Lower leg skin (tissue), 4 donors: ENCODE measurements around the gene RAD9A. TPM values are rescaled to one million over a fixed set of nuclear protein-coding genes. Genes with fewer than 3 reads are reported as not detected.

Experiments used
- DNase-seq, 2 donors: peaks; one replicate each; pipeline ENCODE4 v3.0.0-alpha.2; 2019; ENCODE audit warnings: low spot score in 2 of 2
- H3K4me3 ChIP-seq: fragments of 200-600 bp; sonication (generic); 2 replicates; pipeline ENCODE4 v1.5.1; 2017; ENCODE audit warnings: mild to moderate bottlenecking, low read depth; ENCODE audit not compliant: poor library complexity, severe bottlenecking
- POLR2A ChIP-seq, 2 donors: fragments of 450-650 bp; IDR thresholded peaks; one replicate each; pipeline ENCODE4 v1.6.1; 2016 to 2017; ENCODE audit warnings: antibody characterized with exemption in 2 of 2, mild to moderate bottlenecking in 1 of 2, moderate library complexity in 1 of 2
- WGBS, 2 donors: methylation state at CpG; one replicate each; pipeline ENCODE4 v1.1.5; 2018; 5-methylcytosine and 5-hydroxymethylcytosine counted together
- intact Hi-C: fragments of 100-400 bp; cut with DNase I; formaldehyde crosslinking; loops from one replicate; pipeline ENCODE4 v1.15.0; 2023; ENCODE audit warnings: low total_unique reads
- total RNA-seq, 4 donors: library from RNA; depleted of rRNA; stranded (reverse); fragments of >200 nt; gene quantifications; one replicate each; pipeline ENCODE4 v1.1.0, GENCODE V29; 2016
- TF ChIP-seq, protein P1 (sequence below), 3 donors: fragments of 450-650 bp; IDR thresholded peaks; one replicate each; pipeline ENCODE4 v1.5.1; 2016; ENCODE audit warnings: antibody characterized with exemption in 3 of 3, mild to moderate bottlenecking in 3 of 3, moderate library complexity in 2 of 3

RAD9A gene
- total RNA-seq, 4 donors from 2014 or later = 24.9 to 28.5 (median 27.2) TPM

DNA sequence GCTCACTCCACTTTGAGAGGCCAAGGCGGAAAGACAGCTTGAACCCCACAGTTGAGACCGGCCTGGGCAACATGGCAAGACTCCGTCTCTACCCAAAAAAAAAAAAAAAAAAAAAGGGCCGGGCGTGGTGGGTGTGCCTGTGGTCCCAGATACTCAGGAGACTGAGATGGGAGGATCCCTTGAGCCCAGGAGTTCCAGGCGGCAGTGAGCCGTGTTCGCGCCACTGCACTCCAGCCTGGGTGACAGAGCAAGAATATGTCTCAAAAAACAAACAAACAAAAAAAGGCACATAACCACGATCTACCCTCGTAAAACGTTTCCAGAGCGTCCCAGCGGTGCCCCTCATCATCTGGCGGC, 861 bp upstream of the RAD9A start:
- H3K4me3 ChIP-seq = peak overlapping the region; percentile 54
- TF ChIP-seq, protein P1, sequence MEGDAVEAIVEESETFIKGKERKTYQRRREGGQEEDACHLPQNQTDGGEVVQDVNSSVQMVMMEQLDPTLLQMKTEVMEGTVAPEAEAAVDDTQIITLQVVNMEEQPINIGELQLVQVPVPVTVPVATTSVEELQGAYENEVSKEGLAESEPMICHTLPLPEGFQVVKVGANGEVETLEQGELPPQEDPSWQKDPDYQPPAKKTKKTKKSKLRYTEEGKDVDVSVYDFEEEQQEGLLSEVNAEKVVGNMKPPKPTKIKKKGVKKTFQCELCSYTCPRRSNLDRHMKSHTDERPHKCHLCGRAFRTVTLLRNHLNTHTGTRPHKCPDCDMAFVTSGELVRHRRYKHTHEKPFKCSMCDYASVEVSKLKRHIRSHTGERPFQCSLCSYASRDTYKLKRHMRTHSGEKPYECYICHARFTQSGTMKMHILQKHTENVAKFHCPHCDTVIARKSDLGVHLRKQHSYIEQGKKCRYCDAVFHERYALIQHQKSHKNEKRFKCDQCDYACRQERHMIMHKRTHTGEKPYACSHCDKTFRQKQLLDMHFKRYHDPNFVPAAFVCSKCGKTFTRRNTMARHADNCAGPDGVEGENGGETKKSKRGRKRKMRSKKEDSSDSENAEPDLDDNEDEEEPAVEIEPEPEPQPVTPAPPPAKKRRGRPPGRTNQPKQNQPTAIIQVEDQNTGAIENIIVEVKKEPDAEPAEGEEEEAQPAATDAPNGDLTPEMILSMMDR (IDR thresholded peaks at IDR 0.05) = no peak
- TF ChIP-seq POLR2A (IDR thresholded peaks at IDR 0.05) = no peak
- intact Hi-C loops = loop anchor here (10.0 kb wide), 1 partner anchor 114 kb away; the partner anchor contains the start of genes CDK2AP2 and PITPNM1
- DNase-seq = no peak
- 8 to 13% methylated on average over 15 of the region's 15 CpGs for WGBS, 2 donors

DNA sequence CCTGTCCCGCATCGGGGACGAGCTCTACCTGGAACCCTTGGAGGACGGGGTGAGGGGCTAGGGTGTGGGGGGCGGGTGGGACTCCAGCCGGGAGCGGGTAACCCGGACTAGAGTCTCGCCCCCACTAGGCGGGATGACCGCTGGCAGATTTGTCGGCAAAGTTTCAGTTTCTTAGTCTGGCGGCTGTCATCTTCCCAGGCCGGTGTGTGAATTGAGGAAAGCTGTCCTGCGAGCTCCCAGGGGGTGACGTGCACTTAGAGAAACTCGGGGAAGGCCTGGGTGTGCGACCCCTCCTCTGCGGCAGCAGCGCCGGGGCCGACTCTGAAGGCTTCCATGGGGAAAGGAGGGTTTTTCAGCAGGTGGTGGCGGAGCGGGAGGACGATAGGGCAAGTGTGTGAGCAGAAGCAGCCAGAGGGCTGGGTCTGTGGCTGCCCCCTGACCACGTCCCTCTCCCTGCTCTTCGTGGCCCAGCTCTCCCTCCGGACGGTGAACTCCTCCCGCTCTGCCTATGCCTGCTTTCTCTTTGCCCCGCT, 463 bp downstream of the RAD9A start:
- peak overlapping the region; percentile 65 for H3K4me3 ChIP-seq
- DNase-seq = no peak
- 5 to 6% methylated on average over 28 to 31 of the region's 31 CpGs for WGBS, 2 donors
- intact Hi-C loops = loop anchor here (10.0 kb wide), 1 partner anchor 113 kb away; the partner anchor contains the start of genes CDK2AP2 and PITPNM1
- TF ChIP-seq POLR2A (IDR thresholded peaks at IDR 0.05) = no peak
- TF ChIP-seq, protein P1 (IDR thresholded peaks at IDR 0.05) = no peak

DNA sequence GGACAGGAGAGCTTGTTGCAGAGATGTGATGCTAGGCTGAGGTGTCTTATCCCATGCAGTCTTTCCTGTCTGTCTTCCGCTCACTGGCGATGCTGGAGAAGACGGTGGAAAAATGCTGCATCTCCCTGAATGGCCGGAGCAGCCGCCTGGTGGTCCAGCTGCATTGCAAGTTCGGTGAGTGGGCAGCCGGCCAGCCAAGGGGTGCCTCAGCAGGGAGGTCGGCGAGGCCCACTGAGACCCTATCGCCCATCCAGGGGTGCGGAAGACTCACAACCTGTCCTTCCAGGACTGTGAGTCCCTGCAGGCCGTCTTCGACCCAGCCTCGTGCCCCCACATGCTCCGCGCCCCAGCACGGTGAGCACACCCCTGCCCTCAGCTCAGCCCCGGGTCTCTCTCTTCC, 1.7 kb downstream of the RAD9A start:
- WGBS, 2 donors = 92% methylated on average over 18 of the region's 18 CpGs
- intact Hi-C loops = loop anchor here (10.0 kb wide), 1 partner anchor 111 kb away; the partner anchor contains the start of genes CDK2AP2 and PITPNM1
- TF ChIP-seq POLR2A (IDR thresholded peaks at IDR 0.05) = no peak
- TF ChIP-seq, protein P1 (IDR thresholded peaks at IDR 0.05) = no peak
- DNase-seq = no peak
- no peak overlapping the region for H3K4me3 ChIP-seq

DNA sequence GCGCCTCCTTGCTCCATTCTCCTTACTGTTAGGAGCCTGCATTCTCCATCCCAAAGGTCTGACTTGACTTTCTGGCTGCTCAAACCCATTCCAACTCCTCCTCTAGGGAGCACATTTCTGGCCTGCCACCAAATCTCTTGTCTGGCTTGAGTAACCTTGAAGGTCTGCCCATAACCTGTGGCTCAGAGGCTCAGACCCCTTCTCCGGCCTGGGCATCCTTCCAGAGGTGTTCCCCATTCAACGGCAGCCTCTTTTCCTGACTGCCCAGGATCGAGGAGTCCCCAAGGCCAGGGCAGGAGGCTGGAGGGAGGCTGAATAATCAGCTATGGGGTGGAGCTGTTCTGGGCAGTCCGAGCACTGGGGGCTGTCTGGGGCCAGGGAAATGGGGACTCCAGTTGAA, 2.2 kb downstream of the RAD9A start:
- DNase-seq = no peak
- no peak overlapping the region for H3K4me3 ChIP-seq
- TF ChIP-seq POLR2A (IDR thresholded peaks at IDR 0.05) = no peak
- TF ChIP-seq, protein P1 (IDR thresholded peaks at IDR 0.05) = no peak
- intact Hi-C loops = loop anchor here (10.0 kb wide), 1 partner anchor 111 kb away; the partner anchor contains the start of genes CDK2AP2 and PITPNM1
- 86 to 89% methylated on average over 5 of the region's 5 CpGs for WGBS, 2 donors

DNA sequence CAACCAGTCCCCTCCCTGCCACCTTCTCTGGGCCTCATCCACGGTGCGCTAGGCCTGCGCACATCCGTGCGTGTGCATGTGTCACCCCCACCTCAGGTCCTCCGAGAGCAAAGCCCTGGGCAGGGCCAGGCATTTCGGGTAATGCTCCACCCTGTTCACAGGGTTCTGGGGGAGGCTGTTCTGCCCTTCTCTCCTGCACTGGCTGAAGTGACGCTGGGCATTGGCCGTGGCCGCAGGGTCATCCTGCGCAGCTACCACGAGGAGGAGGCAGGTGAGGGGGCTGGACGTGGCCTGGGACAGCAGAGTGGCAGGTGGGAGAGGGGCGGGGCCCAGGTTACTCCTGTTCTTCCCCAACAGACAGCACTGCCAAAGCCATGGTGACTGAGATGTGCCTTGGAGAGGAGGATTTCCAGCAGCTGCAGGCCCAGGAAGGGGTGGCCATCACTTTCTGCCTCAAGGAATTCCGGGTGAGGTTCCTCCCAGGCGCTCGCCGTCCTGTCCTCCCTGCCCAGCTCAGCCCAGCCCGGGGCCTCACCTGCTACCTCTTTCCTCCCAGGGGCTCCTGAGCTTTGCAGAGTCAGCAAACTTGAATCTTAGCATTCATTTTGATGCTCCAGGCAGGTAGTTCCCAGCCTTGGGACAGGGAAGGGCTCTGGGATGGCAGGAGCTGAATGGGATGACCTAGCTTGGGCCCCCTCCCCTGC, 3.9 kb downstream of the RAD9A start:
- no peak overlapping the region for H3K4me3 ChIP-seq
- TF ChIP-seq, protein P1 (IDR thresholded peaks at IDR 0.05) = no peak
- no peak for TF ChIP-seq POLR2A (IDR thresholded peaks at IDR 0.05)
- no peak for DNase-seq
- WGBS, 2 donors = 69 to 81% methylated on average over 13 to 19 of the region's 19 CpGs
- intact Hi-C loops = loop anchor here (10.0 kb wide), 1 partner anchor 109 kb away; the partner anchor contains the start of genes CDK2AP2 and PITPNM1
